Effector CD8-positive, alpha-beta T cell (primary cell): Measurements from ENCODE around the gene KATNBL1.

Source experiments
- DNase-seq: peaks from one replicate; lab custom pipeline; 2025; lab: John Stamatoyannopoulos, UW

The KATNBL1 gene

DNA sequence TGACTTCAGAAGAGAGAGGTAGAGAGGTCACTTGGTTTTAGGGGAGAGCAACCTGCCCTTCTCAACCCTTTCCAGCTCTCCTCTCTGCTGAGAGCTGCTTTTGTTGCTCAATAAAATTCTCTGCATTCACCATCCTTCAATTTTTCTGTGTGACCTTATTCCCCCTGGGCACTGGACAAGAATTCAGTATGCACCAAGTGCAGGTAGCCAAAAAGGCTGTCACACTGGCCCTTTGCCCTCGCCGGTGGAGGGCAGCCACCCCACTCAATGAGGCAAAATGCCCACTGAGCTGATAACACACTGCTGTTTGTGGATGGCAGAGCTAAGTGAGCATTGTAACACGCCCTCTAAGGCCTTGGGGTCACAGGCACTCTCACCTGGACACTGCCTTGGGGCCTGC, 95.2 kb downstream of the KATNBL1 start:
- DNase-seq, result no peak

GRCh38 chr15:34114215-34114614, 95.7 kb downstream of the KATNBL1 start:
- DNase-seq, result no peak

DNA sequence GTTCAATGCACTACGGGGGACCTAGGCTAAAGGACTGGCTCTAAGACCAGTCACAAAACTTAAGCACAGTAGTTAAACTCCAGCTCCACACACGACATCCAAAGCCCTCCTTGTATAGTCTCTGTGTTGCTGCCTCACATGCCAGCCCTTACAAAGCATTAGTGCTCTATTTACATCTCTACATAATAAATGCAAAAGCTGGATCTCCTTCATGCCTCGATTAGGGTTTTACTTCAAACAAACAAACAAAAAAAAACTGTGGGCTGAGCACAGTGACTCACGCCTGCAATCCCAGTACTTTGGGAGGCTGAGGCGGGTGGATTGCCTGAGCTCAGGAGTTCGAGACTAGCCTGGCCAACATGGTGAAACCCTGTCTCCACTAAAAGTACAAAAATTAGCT, 98.4 kb downstream of the KATNBL1 start:
- no peak for DNase-seq

GRCh38 chr15:34109797-34110663, 99.9 kb downstream of the KATNBL1 start:
- no peak for DNase-seq

- DNase-seq, result no peak
These were observed 102.6 kb downstream of the KATNBL1 start for GRCh38 chr15:34107315-34107714.

DNA sequence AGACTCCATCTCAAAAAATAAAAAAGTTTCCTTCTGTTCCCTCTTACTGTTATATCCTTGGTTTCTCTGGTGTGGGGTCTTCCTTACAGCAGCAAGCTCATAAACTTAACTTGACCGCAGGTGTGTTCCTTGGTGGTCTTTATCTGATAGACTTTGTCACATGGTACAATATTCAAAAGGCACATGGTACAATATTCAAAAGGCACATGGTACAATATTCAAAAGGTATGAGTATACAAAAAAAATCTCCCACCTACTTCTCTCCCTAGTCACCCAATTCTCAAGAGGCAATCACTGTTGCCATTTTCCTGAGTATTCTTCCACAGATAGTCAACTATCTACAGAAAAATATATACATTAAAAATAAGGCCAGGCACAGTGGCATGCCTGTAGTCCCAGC, 103.5 kb downstream of the KATNBL1 start:
- DNase-seq, result no peak

- DNase-seq, result no peak
These were observed 107.5 kb downstream of the KATNBL1 start for GRCh38 chr15:34102175-34102925.

GRCh38 chr15:34101366-34102174, 108.3 kb downstream of the KATNBL1 start, which contains the start of the genes EMC7 and PGBD4:
EMC7 (minus strand) TSS chr15:34101862; CDS start chr15:34101839, 23 bp downstream.
PGBD4 (plus strand) TSS chr15:34102083; CDS start chr15:34102532, 449 bp downstream.
- DNase-seq, result peak; percentile 98

DNA sequence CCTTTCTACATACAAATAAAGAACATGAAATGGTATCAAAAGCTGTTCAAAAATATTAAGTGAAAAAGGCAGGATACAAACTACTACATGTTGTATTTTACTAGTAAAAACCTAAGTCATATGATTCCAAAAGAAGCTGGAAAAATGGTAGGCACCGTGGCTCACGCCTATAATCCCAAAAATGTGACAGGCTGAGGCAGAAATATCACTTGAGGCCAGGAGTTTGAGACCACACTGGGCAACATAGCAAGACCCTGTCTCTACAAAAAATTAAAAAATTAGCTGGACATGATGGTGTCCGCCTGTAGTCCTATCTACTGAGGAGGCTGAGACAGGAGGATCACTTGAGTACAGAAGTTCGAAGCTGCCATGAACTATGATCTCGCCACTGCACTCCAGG, 110.0 kb downstream of the KATNBL1 start:
- no peak for DNase-seq
